GM23248 (cell line): ENCODE results near the gene ARSD. TPM values are rescaled to one million over a fixed set of nuclear protein-coding genes. Genes with fewer than 3 reads are reported as not detected.

Experiments used
- DNase-seq: peaks from one replicate; pipeline ENCODE4 v3.0.0-alpha.2; 2015
- H2AFZ ChIP-seq: fragments of 200-600 bp; sonication (generic); 2 replicates; pipeline ENCODE4 v1.6.1; 2016; ENCODE audit warnings: antibody characterized with exemption
- H3F3A ChIP-seq: fragments of 200-600 bp; sonication (generic); 2 replicates; pipeline ENCODE4 v1.6.1; 2016; ENCODE audit warnings: mild to moderate bottlenecking, antibody characterized with exemption, mixed run types; ENCODE audit not compliant: insufficient read depth
- H3K27ac ChIP-seq: fragments of 200-600 bp; sonication (generic); 2 replicates; pipeline ENCODE4 v1.5.1; 2016; ENCODE audit warnings: mild to moderate bottlenecking
- H3K27me3 ChIP-seq: fragments of 200-600 bp; sonication (generic); replicated peaks from 2 replicates; pipeline ENCODE4 v1.6.1; 2016; ENCODE audit warnings: mild to moderate bottlenecking; ENCODE audit not compliant: insufficient read depth
- H3K36me3 ChIP-seq: fragments of 200-600 bp; sonication (generic); 2 replicates; pipeline ENCODE4 v1.6.1; 2016; ENCODE audit warnings: low read depth, mild to moderate bottlenecking
- H3K4me1 ChIP-seq: fragments of 200-600 bp; sonication (generic); 2 replicates; pipeline ENCODE4 v1.6.1; 2016; ENCODE audit warnings: mild to moderate bottlenecking; ENCODE audit not compliant: insufficient read depth
- H3K4me2 ChIP-seq: fragments of 200-600 bp; sonication (generic); one replicate; pipeline ENCODE4 v1.6.1; 2016; ENCODE audit warnings: mild to moderate bottlenecking; ENCODE audit not compliant: unreplicated experiment
- H3K4me3 ChIP-seq: fragments of 200-600 bp; sonication (generic); 2 replicates; pipeline ENCODE4 v1.5.1; 2016; ENCODE audit warnings: mild to moderate bottlenecking
- H3K79me2 ChIP-seq: fragments of 200-600 bp; sonication (generic); 2 replicates; pipeline ENCODE4 v1.6.1; 2016; ENCODE audit warnings: mild to moderate bottlenecking; ENCODE audit not compliant: insufficient read depth
- H3K9ac ChIP-seq: fragments of 200-600 bp; sonication (generic); 2 replicates; pipeline ENCODE4 v1.6.1; 2016; ENCODE audit warnings: mild to moderate bottlenecking
- H3K9me2 ChIP-seq: fragments of 200-600 bp; sonication (generic); 2 replicates; pipeline ENCODE4 v1.6.1; 2016; ENCODE audit warnings: mixed run types, mild to moderate bottlenecking, moderate library complexity; ENCODE audit not compliant: insufficient read depth
- H3K9me3 ChIP-seq: fragments of 200-600 bp; sonication (generic); one replicate; pipeline ENCODE4 v1.6.1; 2017; ENCODE audit warnings: low read depth
- H4K20me1 ChIP-seq: fragments of 200-600 bp; sonication (generic); 2 replicates; pipeline ENCODE4 v1.6.0; 2016; ENCODE audit not compliant: insufficient read depth
- EZH2 ChIP-seq: fragments of 200-600 bp; sonication (generic); IDR thresholded peaks from 2 replicates; pipeline ENCODE4 v1.6.1; 2018; ENCODE audit warnings: antibody characterized with exemption, mild to moderate bottlenecking; ENCODE audit not compliant: insufficient read depth, poor library complexity, severe bottlenecking
- EZH2phosphoT487 ChIP-seq: fragments of 200-600 bp; sonication (generic); IDR thresholded peaks from 2 replicates; pipeline ENCODE4 v1.6.1; 2018; ENCODE audit warnings: antibody characterized with exemption, moderate library complexity, mild to moderate bottlenecking, low read depth; ENCODE audit not compliant: insufficient read depth
- WGBS, 2 experiments: methylation state at CpG; one replicate each; pipeline ENCODE4 v1.1.6; 2015 to 2017; ENCODE audit warnings: low lambda C conversion rate in 2 of 2, low coverage in 1 of 2; ENCODE audit errors: missing lambda C conversion rate in 2 of 2; 5-methylcytosine and 5-hydroxymethylcytosine counted together
- in situ Hi-C: fragments of 300-500 bp; cut with MboI; formaldehyde crosslinking; loops from 2 replicates; pipeline ENCODE4 v1.15.0; 2020
- polyA plus RNA-seq: library from polyadenylated mRNA; unstranded; fragments of >200 nt; fragmentation: Nextera tagmentation; extraction: Ambion mirVana; gene quantifications from 2 replicates; pipeline ENCODE4 v1.2.1, GENCODE V29; 2016
- total RNA-seq: library from RNA; depleted of rRNA; stranded (reverse); fragments of >200 nt; shearing (Covaris generic); gene quantifications from 2 replicates; pipeline ENCODE4 v1.2.3, GENCODE V29; 2014

Gene ARSD
- total and polyA plus RNA-seq, 2 experiments from 2014 or later, result 10.7 to 11.7 TPM

- Histone ChIP-seq H3K4me3 (no peak overlapping the region), H3F3A (no peaks in the 10 kb centered on the region), H3K27ac (no peak overlapping the region), H3K27me3 (no peaks in the 10 kb centered on the region), H3K36me3 (no peaks in the 10 kb centered on the region), H3K4me2 (no peak overlapping the region), H2AFZ (no peak overlapping the region), H3K9me2 (no peaks in the 10 kb centered on the region), H3K9ac (no peak overlapping the region), H4K20me1 (no peaks in the 10 kb centered on the region), H3K4me1 (peaks cover 3% of the 10 kb centered on the region; the same call in 1 of the 2 replicates), H3K9me3 (no peaks in the 10 kb centered on the region), H3K79me2 (no peaks in the 10 kb centered on the region)
- 49 to 54% methylated on average over 6 of the region's 6 CpGs for WGBS, 2 experiments
- in situ Hi-C loops, result no loop called here
- TF ChIP-seq EZH2phosphoT487, result no peak
- TF ChIP-seq EZH2, result no peak
- DNase-seq, result no peak
Measured at GRCh38 chrX:2969021-2969420, 39.9 kb upstream of the ARSD start.

GRCh38 chrX:2967998-2968909, 39.1 kb upstream of the ARSD start:
- peak overlapping the region; percentile 70 for H3K4me3 ChIP-seq
- in situ Hi-C loops, result no loop called here
- peak overlapping the region; percentile 81 for H3K4me2 ChIP-seq
- H3K36me3 ChIP-seq, result no peaks in the 10 kb centered on the region
- no peaks in the 10 kb centered on the region for H3K9me2 ChIP-seq
- H3K9ac ChIP-seq, result peak overlapping the region; percentile 17; the same call in 1 of the 2 replicates
- H3K27ac ChIP-seq, result no peak overlapping the region
- 6 to 7% methylated on average over 26 to 27 of the region's 27 CpGs for WGBS, 2 experiments
- H2AFZ ChIP-seq, result peak overlapping the region; percentile 75
- no peaks in the 10 kb centered on the region for H3K27me3 ChIP-seq
- no peaks in the 10 kb centered on the region for H3K9me3 ChIP-seq
- no peaks in the 10 kb centered on the region for H4K20me1 ChIP-seq
- no peaks in the 10 kb centered on the region for H3K79me2 ChIP-seq
- DNase-seq, result peak; percentile 66
- H3K4me1 ChIP-seq, result peaks cover 3% of the 10 kb centered on the region; the same call in 1 of the 2 replicates
- TF ChIP-seq EZH2, result no peak
- no peak for TF ChIP-seq EZH2phosphoT487
- H3F3A ChIP-seq, result no peaks in the 10 kb centered on the region

- peak overlapping the region; percentile 75 for H2AFZ ChIP-seq
- no peaks in the 10 kb centered on the region for H3K9me3 ChIP-seq
- no peaks in the 10 kb centered on the region for H3K27me3 ChIP-seq
- H4K20me1 ChIP-seq, result no peaks in the 10 kb centered on the region
- no peaks in the 10 kb centered on the region for H3K9me2 ChIP-seq
- H3K79me2 ChIP-seq, result no peaks in the 10 kb centered on the region
- no peak for TF ChIP-seq EZH2phosphoT487
- TF ChIP-seq EZH2, result no peak
- H3K27ac ChIP-seq, result no peak overlapping the region
- peaks cover 3% of the 10 kb centered on the region; the same call in 1 of the 2 replicates for H3K4me1 ChIP-seq
- peak overlapping the region; percentile 81 for H3K4me2 ChIP-seq
- no peaks in the 10 kb centered on the region for H3K36me3 ChIP-seq
- H3F3A ChIP-seq, result no peaks in the 10 kb centered on the region
- 7 to 10% methylated on average over 12 to 14 of the region's 14 CpGs for WGBS, 2 experiments
- peak overlapping the region; percentile 70 for H3K4me3 ChIP-seq
- DNase-seq, result peak; percentile 10
- H3K9ac ChIP-seq, result peak overlapping the region; percentile 17; the same call in 1 of the 2 replicates
- in situ Hi-C loops, result no loop called here
Measured at GRCh38 chrX:2967584-2967983, 38.4 kb upstream of the ARSD start.

- in situ Hi-C loops, result no loop called here
- H3K27ac ChIP-seq, result no peak overlapping the region
- no peaks in the 10 kb centered on the region for H3K79me2 ChIP-seq
- H3K27me3 ChIP-seq, result no peaks in the 10 kb centered on the region
- H3K9me3 ChIP-seq, result no peaks in the 10 kb centered on the region
- WGBS, 2 experiments, result 91 to 92% methylated on average over 3 of the region's 3 CpGs
- H3K36me3 ChIP-seq, result no peaks in the 10 kb centered on the region
- no peak for DNase-seq
- H3K4me2 ChIP-seq, result peak overlapping the region; percentile 81
- H3K4me3 ChIP-seq, result no peak overlapping the region
- no peaks in the 10 kb centered on the region for H4K20me1 ChIP-seq
- H2AFZ ChIP-seq, result no peak overlapping the region
- no peak overlapping the region for H3K9ac ChIP-seq
- no peak for TF ChIP-seq EZH2
- TF ChIP-seq EZH2phosphoT487, result no peak
- H3F3A ChIP-seq, result no peaks in the 10 kb centered on the region
- peaks cover 3% of the 10 kb centered on the region; the same call in 1 of the 2 replicates for H3K4me1 ChIP-seq
- H3K9me2 ChIP-seq, result no peaks in the 10 kb centered on the region
Measured at GRCh38 chrX:2967012-2967411, 37.9 kb upstream of the ARSD start.
